Stomach (tissue), 4 donors: ENCODE results near the gene ZNF202.

ENCODE experiments used
- CTCF ChIP-seq, 7 experiments: fragments of 450-650 bp in 4 of 7; fragments of 200-600 bp in 3 of 7; sonication (generic) in 3 of 7; IDR thresholded peaks; one replicate each; pipeline ENCODE4 v1.5.1; 2016 to 2019; ENCODE audit warnings: antibody characterized with exemption in 7 of 7, control low read depth in 2 of 7, mild to moderate bottlenecking in 1 of 7
- EP300 ChIP-seq: sonication (generic); formaldehyde crosslinking; IDR thresholded peaks from one replicate; pipeline ENCODE4 v1.6.1; 2017; ENCODE audit warnings: antibody characterized with exemption
- POLR2A ChIP-seq, 4 donors: fragments of 450-650 bp; IDR thresholded peaks; one replicate each; pipeline ENCODE4 v1.6.1; 2016; ENCODE audit warnings: antibody characterized with exemption in 4 of 4, control low read depth in 2 of 4, mild to moderate bottlenecking in 1 of 4, moderate library complexity in 1 of 4
- POLR2AphosphoS5 ChIP-seq, 3 donors: sonication (generic); formaldehyde crosslinking; IDR thresholded peaks; one replicate each; pipeline ENCODE4 v1.6.1; 2016; ENCODE audit warnings: antibody characterized with exemption in 3 of 3

- TF ChIP-seq CTCF (IDR thresholded peaks at IDR 0.05) (no peak), POLR2AphosphoS5 (IDR thresholded peaks at IDR 0.05) (no peak), POLR2A (IDR thresholded peaks at IDR 0.05) (no peak), EP300 (no peak)
Observed at GRCh38 chr11:123754101-123754568, 12.7 kb upstream of the ZNF202 start, which contains the start of gene OR6X1.
